Endothelial cell of umbilical vein (primary cell): ENCODE results near the gene RELN. TPM values are rescaled to one million over a fixed set of nuclear protein-coding genes. Genes with fewer than 3 reads are reported as not detected.

Source experiments
- BruUV-seq: library from RNA; stranded (reverse); fragments of 400-500 nt; replicated peaks from 2 replicates; lab custom pipeline; 2021; lab: Mats Ljungman, UMichigan
- CTCF ChIA-PET: fragments of 300-600, 350-600 bp; sonication (Branson Sonifier 250); formaldehyde crosslinking; loops from one replicate; lab custom pipeline; 2021; ENCODE audit warnings: antibody characterized with exemption, inconsistent platforms; lab: Charles Lee
- POLR2A ChIA-PET: fragments of 300-600, 350-600 bp; sonication (Branson Sonifier 250); formaldehyde crosslinking; loops from one replicate; lab custom pipeline; 2021; ENCODE audit warnings: antibody characterized with exemption, inconsistent platforms; lab: Charles Lee
- DNase-seq: peaks from one replicate; pipeline ENCODE4 v3.0.0-alpha.2; 2011; ENCODE audit warnings: low read depth, low spot score
- FAIRE-seq: peaks from 2 replicates; lab custom pipeline; 2011; peaks lifted over from hg19 to GRCh38; lab: Jason Lieb, UNC
- H2AFZ ChIP-seq: 2 replicates; pipeline ENCODE4 v1.6.0; 2012; ENCODE audit warnings: low read depth, low read length, control low read depth, inconsistent platforms
- H3K27ac ChIP-seq: 2 replicates; pipeline ENCODE4 v1.5.1; 2011; ENCODE audit warnings: low read depth, mild to moderate bottlenecking, control low read depth, low read length, moderate library complexity; ENCODE audit not compliant: insufficient read depth
- H3K27me3 ChIP-seq, 2 experiments: 2 replicates each; pipeline versions ENCODE4 v1.6.0 to v1.6.1; 2011; ENCODE audit warnings: low read length in 2 of 2, mixed read lengths in 1 of 2; ENCODE audit not compliant: control insufficient read depth in 2 of 2, insufficient read depth in 2 of 2
- H3K36me3 ChIP-seq, 2 experiments: 2 replicates in 1 of 2; 3 replicates in 1 of 2; pipeline ENCODE4 v1.5.1; 2011; ENCODE audit warnings: low read length in 2 of 2, mild to moderate bottlenecking in 1 of 2, moderate library complexity in 1 of 2; ENCODE audit not compliant: control insufficient read depth in 2 of 2, insufficient read depth in 2 of 2; ENCODE audit errors: extremely low read depth in 1 of 2
- H3K4me1 ChIP-seq: 3 replicates; pipeline ENCODE4 v1.5.1; 2011; ENCODE audit warnings: mild to moderate bottlenecking, low read length; ENCODE audit not compliant: control insufficient read depth, insufficient read depth; ENCODE audit errors: extremely low read depth
- H3K4me2 ChIP-seq: 2 replicates; pipeline ENCODE4 v1.6.1; 2011; ENCODE audit warnings: low read length, control low read depth, mixed read lengths; ENCODE audit not compliant: insufficient read depth
- H3K4me3 ChIP-seq, 3 experiments: fragments of 200-600 bp in 1 of 3; sonication (generic), shearing (Covaris generic) in 1 of 3; replicated peaks in 1 of 3; 2 replicates each; pipeline ENCODE4 v1.5.1; 2011 to 2016; ENCODE audit warnings: control low read depth in 3 of 3, low read length in 3 of 3, mild to moderate bottlenecking in 2 of 3, inconsistent platforms in 1 of 3, low read depth in 1 of 3, moderate library complexity in 1 of 3; ENCODE audit not compliant: insufficient read depth in 1 of 3
- H3K79me2 ChIP-seq: 2 replicates; pipeline ENCODE4 v1.6.0; 2012; ENCODE audit warnings: low read length, inconsistent platforms; ENCODE audit not compliant: control insufficient read depth, insufficient read depth
- H3K9ac ChIP-seq: replicated peaks from 2 replicates; pipeline ENCODE3; 2011; ENCODE audit warnings: low read length, control low read depth; ENCODE audit not compliant: insufficient read depth; ENCODE audit errors: extremely low read depth
- H3K9me1 ChIP-seq: replicated peaks from 3 replicates; pipeline ENCODE4 v1.6.0; 2011; ENCODE audit warnings: mild to moderate bottlenecking, low read length; ENCODE audit not compliant: control insufficient read depth, insufficient read depth; ENCODE audit errors: extremely low read depth
- H3K9me3 ChIP-seq: replicated peaks from 2 replicates; pipeline ENCODE4 v1.5.1; 2012; ENCODE audit warnings: low read length, inconsistent platforms; ENCODE audit not compliant: control insufficient read depth, insufficient read depth
- H4K20me1 ChIP-seq: replicated peaks from 2 replicates; pipeline ENCODE3; 2011; ENCODE audit warnings: mild to moderate bottlenecking, low read length; ENCODE audit not compliant: control insufficient read depth, insufficient read depth; ENCODE audit errors: extremely low read depth
- CTCF ChIP-seq, 2 donors: IDR thresholded peaks; 1 replicate in 1 of 2; 2 replicates in 1 of 2; pipeline ENCODE4 v1.5.1; 2011; ENCODE audit warnings: low read length in 2 of 2, mild to moderate bottlenecking in 2 of 2, moderate library complexity in 2 of 2, control low read depth in 1 of 2, inconsistent platforms in 1 of 2, low read depth in 1 of 2; ENCODE audit not compliant: insufficient read depth in 1 of 2; ENCODE audit errors: extremely low read depth in 1 of 2
- EZH2 ChIP-seq: IDR thresholded peaks from 2 replicates; pipeline ENCODE4 v1.6.1; 2012; ENCODE audit warnings: borderline replicate concordance, low read depth, mild to moderate bottlenecking, moderate library complexity, low read length, inconsistent platforms; ENCODE audit not compliant: severe bottlenecking
- FOS ChIP-seq: IDR thresholded peaks from 2 replicates; pipeline ENCODE4 v1.6.1; 2011; ENCODE audit warnings: mild to moderate bottlenecking, low read length, moderate library complexity, borderline replicate concordance; ENCODE audit not compliant: insufficient read depth
- GATA2 ChIP-seq: IDR thresholded peaks from 2 replicates; pipeline ENCODE4 v1.7.0; 2011; ENCODE audit warnings: low read depth, mild to moderate bottlenecking, moderate library complexity, mixed read lengths, low read length; ENCODE audit not compliant: insufficient read length, insufficient read depth
- JUN ChIP-seq: IDR thresholded peaks from 2 replicates; pipeline ENCODE4 v1.6.1; 2011; ENCODE audit warnings: borderline replicate concordance, low read depth; ENCODE audit not compliant: insufficient read length, insufficient read depth
- MAX ChIP-seq: IDR thresholded peaks from 2 replicates; pipeline ENCODE4 v1.6.1; 2011; ENCODE audit not compliant: insufficient read depth, insufficient read length
- MYC ChIP-seq: IDR thresholded peaks from one replicate; pipeline ENCODE4 v1.6.1; 2011; ENCODE audit warnings: mild to moderate bottlenecking, low read depth, low read length
- POLR2A ChIP-seq: IDR thresholded peaks from 2 replicates; pipeline ENCODE4 v1.6.1; 2012; ENCODE audit warnings: low read depth, mild to moderate bottlenecking, control low read depth, low read length
- POLR2AphosphoS5 ChIP-seq: IDR thresholded peaks from 2 replicates; pipeline ENCODE4 v1.6.1; 2012; ENCODE audit warnings: low read depth, mild to moderate bottlenecking, control low read depth, low read length, moderate library complexity; ENCODE audit not compliant: insufficient read depth
- dilution Hi-C: fragments of 300-500 bp; cut with MboI; formaldehyde crosslinking; loops from one replicate; pipeline ENCODE4 v1.15.0; 2019; ENCODE audit warnings: low sequenced_read_pairs; ENCODE audit not compliant: extremely low pct_ligation_motif_present
- intact Hi-C: fragments of 100-400 bp; cut with micrococcal nuclease; formaldehyde crosslinking; loops from one replicate; pipeline ENCODE4 v1.10.0; 2022
- polyA plus RNA-seq, 4 experiments: library from polyadenylated mRNA; depleted of rRNA in 3 of 4; stranded (reverse) in 3 of 4; unstranded in 1 of 4; fragments of >200 nt; gene quantifications; 2 replicates each; pipeline versions ENCODE4 v1.2.1 to v1.2.3, GENCODE V29; 2011 to 2012; ENCODE audit warnings: missing spikeins in 1 of 4
- total RNA-seq: library from RNA; stranded (reverse); gene quantifications from 2 replicates; pipeline ENCODE4 v1.2.3, GENCODE V29; 2021

Gene RELN
- total and polyA plus RNA-seq, 2 donors (not counting 3 experiments of a cell fraction or from before 2014, with no cell fraction given), result 0.15 to 0.22 TPM

- no peak overlapping the region for H3K4me3 ChIP-seq
- dilution Hi-C loops, result no loop called here
- no peak overlapping the region for H3K27ac ChIP-seq
- H3K4me2 ChIP-seq, result no peak overlapping the region
- POLR2A ChIA-PET, result no interaction called here
- H3K9ac ChIP-seq, result no peak overlapping the region
- peaks cover 2% of the 10 kb centered on the region for H3K9me1 ChIP-seq
- BruUV-seq, result no TSS peak
- no peaks in the 10 kb centered on the region for H3K36me3 ChIP-seq
- H2AFZ ChIP-seq, result no peak overlapping the region
- CTCF ChIA-PET, result no interaction called here
- H4K20me1 ChIP-seq, result no peaks in the 10 kb centered on the region
- peaks cover 0 to 19% of the 10 kb centered on the region in 2 experiments for H3K27me3 ChIP-seq
- intact Hi-C loops, result no loop called here
- TF ChIP-seq POLR2A (no peak), GATA2 (no peak), CTCF (IDR thresholded peaks at IDR 0.05; ENCODE audit: extremely low read depth in 1 of 2, insufficient read depth in 1 of 2, low read depth in 1 of 2, low read length in 2 of 2) (no peak), FOS (no peak), POLR2AphosphoS5 (no peak), MAX (no peak), JUN (no peak), MYC (no peak), EZH2 (no peak)
- DNase-seq, result no peak
- H3K79me2 ChIP-seq, result no peaks in the 10 kb centered on the region
- FAIRE-seq, result no peak
- H3K9me3 ChIP-seq, result no peaks in the 10 kb centered on the region
- H3K4me1 ChIP-seq, result no peaks in the 10 kb centered on the region
Measured at GRCh38 chr7:103474956-103475355, 514.5 kb downstream of the RELN start.
